DOHH2 (cell line): ENCODE measurements around the gene PVALEF.

Experiments
- CTCF ChIP-seq: fragments of 200-600 bp; sonication (generic); IDR thresholded peaks from one replicate; pipeline ENCODE4 v1.5.1; 2014; ENCODE audit warnings: antibody characterized with exemption, mild to moderate bottlenecking, low read depth, low read length; ENCODE audit not compliant: poor library complexity, severe bottlenecking
- EZH2phosphoT487 ChIP-seq: fragments of 200-600 bp; sonication (generic); IDR thresholded peaks from 2 replicates; pipeline ENCODE4 v1.6.1; 2017; ENCODE audit warnings: borderline replicate concordance, mild to moderate bottlenecking, antibody characterized with exemption, low read length, moderate library complexity, mixed read lengths

- no peak for TF ChIP-seq CTCF
- TF ChIP-seq EZH2phosphoT487: no peak
Measured at GRCh38 chr17:81208651-81209050, 43.3 kb downstream of the PVALEF start.
